Skeletal muscle tissue (tissue), 4 donors: ENCODE measurements around the gene CDH23. TPM values are rescaled to one million over a fixed set of nuclear protein-coding genes. Genes with fewer than 3 reads are reported as not detected.
"Not testable (repeated sequence)": the region's sequence is repeated elsewhere in the genome, so short reads cannot be mapped to it uniquely, and the experiment has no call there.

ENCODE experiments used
- H3K27ac ChIP-seq: one replicate; pipeline ENCODE4 v1.7.0; 2013; ENCODE audit warnings: mild to moderate bottlenecking, low read depth, low read length, inconsistent platforms
- H3K27me3 ChIP-seq, 3 donors: one replicate each; pipeline ENCODE4 v1.7.0; 2013; ENCODE audit warnings: low read length in 3 of 3; ENCODE audit not compliant: control insufficient read depth in 3 of 3, insufficient read depth in 3 of 3
- H3K36me3 ChIP-seq, 3 donors: one replicate each; pipeline ENCODE4 v1.7.0; 2013; ENCODE audit warnings: low read length in 3 of 3; ENCODE audit not compliant: control insufficient read depth in 3 of 3, insufficient read depth in 3 of 3
- H3K4me1 ChIP-seq, 3 donors: one replicate each; pipeline ENCODE4 v1.7.0; 2013; ENCODE audit warnings: low read length in 3 of 3, mild to moderate bottlenecking in 3 of 3; ENCODE audit not compliant: control insufficient read depth in 3 of 3, insufficient read depth in 3 of 3
- H3K4me3 ChIP-seq, 3 donors: one replicate each; pipeline ENCODE4 v1.7.0; 2013; ENCODE audit warnings: low read length in 3 of 3
- H3K9ac ChIP-seq, 3 donors: one replicate each; pipeline ENCODE4 v1.7.0; 2013; ENCODE audit warnings: low read length in 3 of 3, mild to moderate bottlenecking in 3 of 3, moderate library complexity in 2 of 3, low read depth in 1 of 3
- H3K9me3 ChIP-seq, 3 donors: one replicate each; pipeline ENCODE4 v1.7.0; 2013; ENCODE audit warnings: low read length in 3 of 3; ENCODE audit not compliant: control insufficient read depth in 3 of 3
- total RNA-seq: library from RNA; depleted of rRNA; stranded (reverse); fragments of >200 nt; gene quantifications from one replicate; pipeline ENCODE4 v1.2.3, GENCODE V29; 2014
- donor health status: Osteomylitis.

CDH23 gene
- total RNA-seq, 1 donor from 2014 or later = 3.7 TPM

- Histone ChIP-seq H3K4me1 (peaks cover 28 to 40% (median 34%) of the 10 kb centered on the region in 3 donors), H3K9ac (peak within 1 kb of the TSS; percentile 93 to 100 (median 97))
Observed at GRCh38 chr10:71850743-71851464, 454.2 kb downstream of the CDH23 start, which contains the start of gene PSAP. TSS of gene PSAP (minus strand) at chr10:71851251. CDS start at chr10:71851221, 30 bp downstream.

GRCh38 chr10:71851465-71852095 lies 454.9 kb downstream of the CDH23 start:
- not testable (repeated sequence) for H3K27me3 ChIP-seq, H3K9me3 ChIP-seq, H3K36me3 ChIP-seq
- Histone ChIP-seq H3K27ac (peak overlapping the region; percentile 99), H3K4me3 (peak overlapping the region; percentile 58 to 67 (median 59)), H3K4me1 (peaks cover 26 to 35% (median 30%) of the 10 kb centered on the region in 3 donors), H3K9ac (peak overlapping the region; percentile 61 to 100 (median 78))

More at GRCh38 chr10:71850743-71851464, 454.2 kb downstream of the CDH23 start, which contains the start of gene PSAP:
- Histone ChIP-seq H3K36me3 (no peaks in the 10 kb centered on the region), H3K27ac (peak within 1 kb of the TSS; percentile 99), H3K4me3 (peak within 1 kb of the TSS; percentile 96 to 99 (median 98)), H3K27me3 (no peaks in the 10 kb centered on the region), H3K9me3 (no peaks in the 10 kb centered on the region)

- no peaks in the 10 kb centered on the region for H3K9me3 ChIP-seq
- no peak overlapping the region for H3K9ac ChIP-seq
- peak overlapping the region; percentile 99 for H3K27ac ChIP-seq
- no peaks in the 10 kb centered on the region for H3K36me3 ChIP-seq
- H3K4me3 ChIP-seq = no peak overlapping the region
- H3K4me1 ChIP-seq = peaks cover 18 to 28% (median 22%) of the 10 kb centered on the region in 3 donors
- H3K27me3 ChIP-seq = no peaks in the 10 kb centered on the region
Observed at GRCh38 chr10:71852355-71852937, 455.7 kb downstream of the CDH23 start.

GRCh38 chr10:71854031-71854430 lies 457.3 kb downstream of the CDH23 start:
- Histone ChIP-seq H3K36me3 (no peaks in the 10 kb centered on the region), H3K9ac (no peak overlapping the region), H3K4me1 (peaks cover 3 to 20% (median 6%) of the 10 kb centered on the region in 3 donors), H3K4me3 (no peak overlapping the region), H3K9me3 (no peaks in the 10 kb centered on the region), H3K27ac (no peak overlapping the region), H3K27me3 (no peaks in the 10 kb centered on the region)

GRCh38 chr10:71856619-71857018 lies 459.9 kb downstream of the CDH23 start:
- H3K27me3 ChIP-seq = no peaks in the 10 kb centered on the region
- H3K9ac ChIP-seq = no peak overlapping the region
- peaks cover 17 to 34% (median 19%) of the 10 kb centered on the region in 3 donors for H3K4me1 ChIP-seq
- H3K4me3 ChIP-seq = no peak overlapping the region
- no peak overlapping the region for H3K27ac ChIP-seq
- H3K9me3 ChIP-seq = no peaks in the 10 kb centered on the region
- no peaks in the 10 kb centered on the region for H3K36me3 ChIP-seq

GRCh38 chr10:71857934-71858890 lies 461.5 kb downstream of the CDH23 start:
- H3K27ac ChIP-seq = no peak overlapping the region
- no peaks in the 10 kb centered on the region for H3K27me3 ChIP-seq

GRCh38 chr10:71860243-71861029 lies 463.7 kb downstream of the CDH23 start:
- Histone ChIP-seq H3K36me3 (no peaks in the 10 kb centered on the region), H3K27ac (peak overlapping the region; percentile 98), H3K4me1 (peaks cover 19 to 43% (median 25%) of the 10 kb centered on the region in 3 donors), H3K9me3 (no peaks in the 10 kb centered on the region), H3K4me3 (peak overlapping the region in 2 of 3 donors; percentile 30 to 61), H3K9ac (peak overlapping the region; percentile 66 to 77 (median 74)), H3K27me3 (no peaks in the 10 kb centered on the region)

More at GRCh38 chr10:71857934-71858890, 461.5 kb downstream of the CDH23 start:
- Histone ChIP-seq H3K4me1 (peaks cover 19 to 41% (median 25%) of the 10 kb centered on the region in 3 donors), H3K4me3 (no peak overlapping the region), H3K9ac (no peak overlapping the region), H3K9me3 (no peaks in the 10 kb centered on the region), H3K36me3 (no peaks in the 10 kb centered on the region)

- no peaks in the 10 kb centered on the region for H3K27me3 ChIP-seq
- peaks cover 22 to 45% (median 27%) of the 10 kb centered on the region in 3 donors for H3K4me1 ChIP-seq
- H3K9ac ChIP-seq = no peak overlapping the region
- no peaks in the 10 kb centered on the region for H3K9me3 ChIP-seq
- H3K36me3 ChIP-seq = no peaks in the 10 kb centered on the region
- no peak overlapping the region for H3K4me3 ChIP-seq
- peak overlapping the region; percentile 40 for H3K27ac ChIP-seq
Observed at GRCh38 chr10:71863203-71863602, 466.5 kb downstream of the CDH23 start.
